SK-N-MC (cell line): Measurements from ENCODE around the gene HOXB4.
"Not testable (repeated sequence)": the region's sequence is repeated elsewhere in the genome, so short reads cannot be mapped to it uniquely, and the experiment has no call there.

Source experiments
- EZH2 ChIP-seq: fragments of 200-600 bp; sonication (generic); IDR thresholded peaks from one replicate; pipeline ENCODE4 v1.6.1; 2017; ENCODE audit warnings: antibody characterized with exemption
- FOXP2 ChIP-seq: optimal IDR thresholded peaks from 2 replicates; pipeline ENCODE3; 2011; ENCODE audit warnings: mild to moderate bottlenecking, moderate library complexity; ENCODE audit not compliant: insufficient read depth; ENCODE audit errors: extremely low read length, control extremely low read depth

- TF ChIP-seq EZH2, FOXP2: not testable (repeated sequence)
These were observed 42.2 kb downstream of the HOXB4 start for GRCh38 chr17:48535793-48536559.
